ENCODE results near the gene DNAH14. TPM values are rescaled to one million over a fixed set of nuclear protein-coding genes. Genes with fewer than 3 reads are reported as not detected.

Gene DNAH14
- total and polyA plus RNA-seq, 8 donors: 13.2 to 21.3 (median 18.1) TPM

GRCh38 chr1:225430301-225430700, 500.8 kb downstream of the DNAH14 start:
- H3K27me3 ChIP-seq: no peaks in the 10 kb centered on the region
- ATAC-seq (no peak), DNase-seq (no peak)
- H3K4me1 ChIP-seq: peaks cover 13 to 28% of the 10 kb centered on the region in 2 donors
- no peaks in the 10 kb centered on the region for H3K36me3 ChIP-seq
- no peak overlapping the region for H3K27ac ChIP-seq
- intact Hi-C loops (cut with DNase I): no loop called here
- no peaks in the 10 kb centered on the region for H3K9me3 ChIP-seq
- H3K4me3 ChIP-seq: no peak overlapping the region
- TF ChIP-seq CTCF (IDR thresholded peaks at IDR 0.05): no peak

- H3K4me1 ChIP-seq: peaks cover 3 to 18% of the 10 kb centered on the region in 2 donors
- DNase-seq (no peak), ATAC-seq (no peak)
- H3K27me3 ChIP-seq: no peaks in the 10 kb centered on the region
- no peak for TF ChIP-seq CTCF (IDR thresholded peaks at IDR 0.05)
- H3K9me3 ChIP-seq: no peaks in the 10 kb centered on the region
- no peak overlapping the region for H3K4me3 ChIP-seq
- no peak overlapping the region for H3K27ac ChIP-seq
- intact Hi-C loops (cut with DNase I): no loop called here
- no peaks in the 10 kb centered on the region for H3K36me3 ChIP-seq
Measured at GRCh38 chr1:225431081-225431863, 501.8 kb downstream of the DNAH14 start.

GRCh38 chr1:225434046-225434445, 504.6 kb downstream of the DNAH14 start:
- no peak overlapping the region for H3K4me3 ChIP-seq
- ATAC-seq (no peak), DNase-seq (no peak)
- H3K4me1 ChIP-seq: peaks cover 0 to 4% of the 10 kb centered on the region in 2 donors
- H3K27me3 ChIP-seq: no peaks in the 10 kb centered on the region
- H3K9me3 ChIP-seq: no peaks in the 10 kb centered on the region
- intact Hi-C loops (cut with DNase I): no loop called here
- TF ChIP-seq CTCF (IDR thresholded peaks at IDR 0.05): no peak
- H3K36me3 ChIP-seq: no peaks in the 10 kb centered on the region
- no peak overlapping the region for H3K27ac ChIP-seq

GRCh38 chr1:225435076-225435475, 505.6 kb downstream of the DNAH14 start:
- no peaks in the 10 kb centered on the region for H3K36me3 ChIP-seq
- ATAC-seq: no peak
- H3K27ac ChIP-seq: no peak overlapping the region
- intact Hi-C loops (cut with DNase I): no loop called here
- DNase-seq: no peak
- no peak overlapping the region for H3K4me3 ChIP-seq
- no peaks in the 10 kb centered on the region for H3K4me1 ChIP-seq
- no peaks in the 10 kb centered on the region for H3K9me3 ChIP-seq
- H3K27me3 ChIP-seq: no peaks in the 10 kb centered on the region
- TF ChIP-seq CTCF (IDR thresholded peaks at IDR 0.05): no peak

GRCh38 chr1:225435487-225435886, 506.0 kb downstream of the DNAH14 start:
- intact Hi-C loops (cut with DNase I): no loop called here
- H3K27ac ChIP-seq: no peak overlapping the region
- no peak for TF ChIP-seq CTCF (IDR thresholded peaks at IDR 0.05)

More at GRCh38 chr1:225435487-225435886, 506.0 kb downstream of the DNAH14 start:
- Histone ChIP-seq H3K9me3 (no peaks in the 10 kb centered on the region), H3K27me3 (no peaks in the 10 kb centered on the region), H3K4me3 (no peak overlapping the region), H3K4me1 (no peaks in the 10 kb centered on the region), H3K36me3 (no peaks in the 10 kb centered on the region)
- DNase-seq: no peak
- no peak for ATAC-seq
